Central memory CD8-positive, alpha-beta T cell (primary cell): ENCODE measurements around the gene PTP4A1.

Experiments
- ATAC-seq: fragments of 150-1000 bp; cut with Tn5 transposase; replicated peaks from 2 replicates; pipeline ENCODE4 v1.10.0; 2022; ENCODE audit warnings: mild to moderate bottlenecking, moderate FRiP score, moderate number of reproducible peaks; ENCODE audit not compliant: poor library complexity, severe bottlenecking; ENCODE audit errors: extremely low read depth
- DNase-seq, 2 donors: peaks; one replicate each; pipeline ENCODE4 v3.0.0; 2021; ENCODE audit warnings: low spot score in 2 of 2
- H3K27ac Mint-ChIP-seq: one replicate; pipeline ENCODE4 v1.8.0; 2022; ENCODE audit warnings: low read depth, mild to moderate bottlenecking, moderate library complexity, mixed read lengths
- H3K27me3 Mint-ChIP-seq: one replicate; pipeline ENCODE4 v1.8.0; 2022; ENCODE audit warnings: mixed read lengths
- H3K36me3 Mint-ChIP-seq: one replicate; pipeline ENCODE4 v1.8.0; 2022; ENCODE audit warnings: mild to moderate bottlenecking, moderate library complexity, mixed read lengths; ENCODE audit not compliant: insufficient read depth
- H3K4me1 Mint-ChIP-seq: one replicate; pipeline ENCODE4 v1.8.0; 2022; ENCODE audit warnings: mixed read lengths
- H3K4me3 Mint-ChIP-seq: one replicate; pipeline ENCODE4 v1.8.0; 2022; ENCODE audit warnings: mild to moderate bottlenecking, moderate library complexity, mixed read lengths
- H3K9me3 Mint-ChIP-seq: one replicate; pipeline ENCODE4 v1.8.0; 2022; ENCODE audit warnings: mixed read lengths

Gene PTP4A1

GRCh38 chr6:63598049-63599036 lies 26.1 kb downstream of the PTP4A1 start:
- peak; percentile 98 for ATAC-seq
- DNase-seq = peak; percentile 55 to 57
- H3K27me3 Mint-ChIP-seq = no peaks in the 10 kb centered on the region
- peak overlapping the region; percentile 74 for H3K4me3 Mint-ChIP-seq
- no peaks in the 10 kb centered on the region for H3K9me3 Mint-ChIP-seq
- peaks cover 9% of the 10 kb centered on the region for H3K4me1 Mint-ChIP-seq
- H3K36me3 Mint-ChIP-seq = no peaks in the 10 kb centered on the region
- no peak overlapping the region for H3K27ac Mint-ChIP-seq

DNA sequence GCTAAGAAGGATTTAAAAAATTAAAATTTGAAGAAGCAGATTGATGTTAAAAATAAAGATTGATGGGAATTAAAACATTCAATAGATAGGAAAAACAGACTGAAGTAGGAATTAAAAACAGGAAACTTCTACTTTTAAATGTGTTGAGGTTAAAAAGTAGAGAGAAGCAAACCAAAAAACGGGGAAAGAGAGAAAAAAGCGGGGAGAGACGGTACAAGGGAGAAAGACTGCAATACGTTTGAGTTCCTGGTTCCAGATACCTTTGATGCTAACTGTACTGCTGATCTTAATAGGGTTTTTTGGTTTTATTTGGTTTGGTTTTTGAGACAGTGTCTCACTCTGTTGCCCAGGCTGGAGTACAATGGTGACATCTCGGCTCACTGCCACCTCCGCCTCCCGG lies 27.0 kb downstream of the PTP4A1 start:
- DNase-seq = no peak
- Mint-ChIP-seq H3K27ac (no peak overlapping the region), H3K27me3 (no peaks in the 10 kb centered on the region), H3K9me3 (no peaks in the 10 kb centered on the region), H3K36me3 (no peaks in the 10 kb centered on the region), H3K4me1 (peaks cover 9% of the 10 kb centered on the region), H3K4me3 (no peak overlapping the region)
- no peak for ATAC-seq

DNA sequence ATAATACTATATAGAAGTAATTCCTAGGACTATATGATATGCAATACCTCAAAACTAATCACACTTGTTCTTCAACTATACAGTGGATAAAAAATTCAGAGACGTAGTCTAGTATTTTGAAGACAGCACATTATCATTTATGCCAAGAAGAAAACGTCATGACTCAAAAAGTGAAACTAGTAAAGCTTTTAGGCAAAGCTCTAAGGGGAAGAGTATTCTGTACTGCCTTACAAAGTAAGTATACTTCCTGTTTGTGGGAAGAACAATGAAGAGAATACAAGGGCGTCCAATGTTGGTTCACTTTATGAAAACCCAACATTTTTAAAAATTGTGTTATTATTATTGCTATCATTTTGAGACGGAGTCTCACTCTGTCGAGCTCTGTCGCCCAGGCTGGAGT lies 27.9 kb downstream of the PTP4A1 start:
- Mint-ChIP-seq H3K4me1 (peaks cover 9% of the 10 kb centered on the region), H3K4me3 (no peak overlapping the region)
- no peak for DNase-seq

DNA sequence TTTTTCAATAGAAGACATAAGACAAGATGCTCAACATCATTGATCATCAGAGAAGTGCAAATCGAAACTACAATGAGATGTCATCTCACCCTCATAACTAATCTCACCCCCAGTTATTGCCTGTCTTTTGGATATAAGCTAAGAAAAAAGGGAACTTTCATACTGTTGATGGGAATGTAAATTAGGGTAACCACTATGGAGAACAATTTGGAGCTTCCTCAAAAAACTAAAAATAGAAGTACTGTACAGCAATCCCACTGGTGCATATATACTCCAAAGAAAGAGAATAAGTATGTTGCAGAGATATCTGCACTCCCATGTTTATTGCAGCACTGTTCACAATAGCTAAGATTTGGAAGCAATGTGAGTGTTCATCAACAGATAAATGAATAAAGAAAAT lies 37.0 kb downstream of the PTP4A1 start:
- Mint-ChIP-seq H3K27ac (no peak overlapping the region), H3K9me3 (no peaks in the 10 kb centered on the region), H3K27me3 (peaks cover 13% of the 10 kb centered on the region), H3K4me1 (no peaks in the 10 kb centered on the region), H3K36me3 (no peaks in the 10 kb centered on the region), H3K4me3 (no peak overlapping the region)
- DNase-seq (no peak), ATAC-seq (no peak)

More for the DNA sequence above, 27.9 kb downstream of the PTP4A1 start:
- H3K27ac Mint-ChIP-seq = no peak overlapping the region
- no peaks in the 10 kb centered on the region for H3K27me3 Mint-ChIP-seq
- no peak for ATAC-seq
- no peaks in the 10 kb centered on the region for H3K36me3 Mint-ChIP-seq
- no peaks in the 10 kb centered on the region for H3K9me3 Mint-ChIP-seq

GRCh38 chr6:63610944-63611343 lies 38.7 kb downstream of the PTP4A1 start:
- no peak for DNase-seq
- Mint-ChIP-seq H3K27ac (no peak overlapping the region), H3K27me3 (peaks cover 19% of the 10 kb centered on the region), H3K36me3 (no peaks in the 10 kb centered on the region), H3K4me3 (no peak overlapping the region), H3K4me1 (no peaks in the 10 kb centered on the region), H3K9me3 (no peaks in the 10 kb centered on the region)
- ATAC-seq = no peak

GRCh38 chr6:63611560-63611959 lies 39.3 kb downstream of the PTP4A1 start:
- peaks cover 25% of the 10 kb centered on the region for H3K27me3 Mint-ChIP-seq
- no peak overlapping the region for H3K27ac Mint-ChIP-seq
- H3K36me3 Mint-ChIP-seq = no peaks in the 10 kb centered on the region
- no peak for ATAC-seq
- H3K9me3 Mint-ChIP-seq = no peaks in the 10 kb centered on the region
- H3K4me3 Mint-ChIP-seq = no peak overlapping the region
- no peaks in the 10 kb centered on the region for H3K4me1 Mint-ChIP-seq
- DNase-seq = no peak

DNA sequence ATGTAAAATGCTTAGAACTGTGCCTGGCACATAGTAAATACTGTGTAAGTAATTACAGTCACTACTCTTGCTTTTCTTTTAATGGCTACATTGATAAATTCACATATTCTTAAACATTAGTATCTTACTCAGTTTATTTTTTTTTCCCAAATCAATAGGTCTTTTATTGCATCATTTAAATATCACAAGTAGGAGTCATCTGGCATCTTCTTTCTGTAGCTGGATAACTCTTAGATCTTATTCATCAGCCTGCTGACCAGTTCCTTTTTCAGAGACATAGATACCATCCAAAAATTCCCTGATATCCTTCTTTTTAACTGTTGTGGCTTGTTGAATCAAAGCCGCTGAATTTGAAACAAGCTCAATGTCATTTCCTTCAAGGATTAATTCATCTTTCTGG lies 43.3 kb downstream of the PTP4A1 start:
- no peaks in the 10 kb centered on the region for H3K36me3 Mint-ChIP-seq
- no peak overlapping the region for H3K27ac Mint-ChIP-seq
- ATAC-seq = no peak
- H3K4me3 Mint-ChIP-seq = no peak overlapping the region
- DNase-seq = no peak
- H3K27me3 Mint-ChIP-seq = peaks cover 52% of the 10 kb centered on the region
- H3K4me1 Mint-ChIP-seq = no peaks in the 10 kb centered on the region
- H3K9me3 Mint-ChIP-seq = no peaks in the 10 kb centered on the region
